Psoas muscle (tissue), 8 donors: ENCODE results near the gene ATF7IP2. TPM values are rescaled to one million over a fixed set of nuclear protein-coding genes. Genes with fewer than 3 reads are reported as not detected.

Experiments
- ATAC-seq, 4 donors: fragments of 200-7000 bp; cut with Tn5 transposase; one replicate each; pipeline ENCODE4 v1.9.1; 2020; ENCODE audit warnings: moderate library complexity in 3 of 4, mild to moderate bottlenecking in 2 of 4
- DNase-seq, 2 donors: peaks; one replicate each; pipeline ENCODE4 v3.0.0-alpha.2; 2020
- H3K27ac ChIP-seq: fragments of 200-600 bp; one replicate; pipeline ENCODE4 v1.8.0; 2022
- H3K27me3 ChIP-seq, 3 donors: fragments of 200-600 bp in 1 of 3; one replicate each; pipeline versions ENCODE4 v1.6.1 to v1.8.0; 2013 to 2022; ENCODE audit warnings: low read length in 2 of 3, mild to moderate bottlenecking in 2 of 3, moderate library complexity in 1 of 3; ENCODE audit not compliant: insufficient read depth in 3 of 3
- H3K36me3 ChIP-seq, 2 donors: fragments of 200-600 bp in 1 of 2; one replicate each; pipeline versions ENCODE4 v1.6.1 to v1.8.0; 2013 to 2022; ENCODE audit warnings: low read depth in 1 of 2, mild to moderate bottlenecking in 1 of 2, moderate library complexity in 1 of 2; ENCODE audit not compliant: insufficient read depth in 1 of 2
- H3K4me1 ChIP-seq: fragments of 200-600 bp; one replicate; pipeline ENCODE4 v1.8.0; 2022
- H3K4me3 ChIP-seq: fragments of 200-600 bp; one replicate; pipeline ENCODE4 v1.8.0; 2022; ENCODE audit warnings: mild to moderate bottlenecking
- H3K9me3 ChIP-seq: fragments of 200-600 bp; one replicate; pipeline ENCODE4 v1.8.0; 2022
- CTCF ChIP-seq: fragments of 200-600 bp; IDR thresholded peaks from one replicate; pipeline ENCODE4 v1.8.0; 2022; ENCODE audit warnings: antibody characterized with exemption
- WGBS, 3 donors: extraction: QIAGEN DNeasy Blood & Tissue Kit; methylation state at CpG; one replicate each; pipeline versions ENCODE4 v1.1.6 to v1.1.7; 2013; 5-methylcytosine and 5-hydroxymethylcytosine counted together
- intact Hi-C, 2 donors: fragments of 100-400 bp; cut with DNase I; formaldehyde crosslinking; loops; one replicate each; pipeline versions ENCODE4 v1.11.0 to v1.14.2; 2022
- polyA plus RNA-seq, 3 donors: library from polyadenylated mRNA; stranded (reverse); fragments of 200-250 nt; gene quantifications; one replicate each; pipeline ENCODE4 v1.2.3, GENCODE V29; 2013
- total RNA-seq, 4 donors: library from RNA; stranded (reverse); fragmentation: NEBNext Ultra II Directional in 2 of 4; extraction: Animal tissue kit (Norgen Biotek cat#: 25700) in 2 of 4; gene quantifications; one replicate each; pipeline versions ENCODE4 v1.2.1 to v1.2.4, GENCODE V29; 2021 to 2023
- donor health status: healthy with polysubstance abuse.
- donor health status: DM: no; HTN: no; CAD: no; lungs with moderate emphysema.
- donor health status: Bipolar disorder and iron deficiency.
- donor health status: healthy.
- donor health status: DM: yes; HTN: yes; CAD: no.
- donor health status: DM: no; HTN: no; CAD: no.
- donor health status: DM: no; HTN: no; CAD: no.
- donor health status: DM: yes; HTN: yes; CAD: no.

Gene ATF7IP2
- total and polyA plus RNA-seq, 7 donors = 0.89 to 5.1 (median 2.5) TPM

GRCh38 chr16:10519929-10520868, 134.3 kb downstream of the ATF7IP2 start:
- DNase-seq (no peak), ATAC-seq (no peak)
- Histone ChIP-seq H3K4me1 (peaks cover 2% of the 10 kb centered on the region), H3K9me3 (no peaks in the 10 kb centered on the region), H3K36me3 (peaks cover 0 to 2% of the 10 kb centered on the region in 2 donors), H3K27me3 (no peaks in the 10 kb centered on the region), H3K27ac (no peak overlapping the region), H3K4me3 (no peak overlapping the region)
- intact Hi-C loops = loop anchor here (2.0 to 10.0 kb wide), 3 partner anchors 55 to 217 kb away; no protein-coding TSS in a partner anchor
- TF ChIP-seq CTCF = no peak
- WGBS, 3 donors = 82 to 84% (median 83%) methylated on average over 10 of the region's 10 CpGs

- intact Hi-C loops = loop anchor here (2.0 to 10.0 kb wide), 3 partner anchors 54 to 216 kb away; no protein-coding TSS in a partner anchor
- ATAC-seq = no peak
- Histone ChIP-seq H3K27me3 (no peaks in the 10 kb centered on the region), H3K4me1 (no peaks in the 10 kb centered on the region), H3K36me3 (peaks cover 0 to 2% of the 10 kb centered on the region in 2 donors), H3K4me3 (no peak overlapping the region), H3K27ac (no peak overlapping the region), H3K9me3 (no peaks in the 10 kb centered on the region)
- no peak for TF ChIP-seq CTCF
- DNase-seq = no peak
- 83 to 84% (median 84%) methylated on average over 7 of the region's 7 CpGs for WGBS, 3 donors
These were observed 135.2 kb downstream of the ATF7IP2 start for GRCh38 chr16:10520869-10521578.

- DNase-seq = peak; percentile 22 to 63
- H3K4me1 ChIP-seq = no peaks in the 10 kb centered on the region
- ATAC-seq = peak; percentile 65 to 91 (median 82)
- TF ChIP-seq CTCF = peak; percentile 92
- H3K36me3 ChIP-seq = peaks cover 0 to 2% of the 10 kb centered on the region in 2 donors
- 34 to 57% (median 50%) methylated on average over 9 of the region's 9 CpGs for WGBS, 3 donors
- no peak overlapping the region for H3K27ac ChIP-seq
- H3K4me3 ChIP-seq = no peak overlapping the region
- H3K27me3 ChIP-seq = no peaks in the 10 kb centered on the region
- intact Hi-C loops = loop anchor here (2.0 to 10.0 kb wide), 3 partner anchors 53 to 215 kb away; no protein-coding TSS in a partner anchor
- H3K9me3 ChIP-seq = no peaks in the 10 kb centered on the region
These were observed 135.9 kb downstream of the ATF7IP2 start for GRCh38 chr16:10521681-10522274.

GRCh38 chr16:10522966-10523365, 137.1 kb downstream of the ATF7IP2 start:
- Histone ChIP-seq H3K27me3 (no peaks in the 10 kb centered on the region), H3K4me1 (no peaks in the 10 kb centered on the region), H3K36me3 (peaks cover 0 to 2% of the 10 kb centered on the region in 2 donors), H3K27ac (no peak overlapping the region), H3K4me3 (no peak overlapping the region), H3K9me3 (no peaks in the 10 kb centered on the region)
- no peak for ATAC-seq
- intact Hi-C loops = loop anchor here (2.0 to 10.0 kb wide), 3 partner anchors 52 to 214 kb away; no protein-coding TSS in a partner anchor
- 48 to 69% (median 55%) methylated on average over 2 of the region's 2 CpGs for WGBS, 3 donors
- TF ChIP-seq CTCF = no peak
- no peak for DNase-seq
